Rectal smooth muscle tissue (tissue), 1 donor: ENCODE data around the gene ZG16.
"Not testable (repeated sequence)": the region's sequence is repeated elsewhere in the genome, so short reads cannot be mapped to it uniquely, and the experiment has no call there.

Source experiments
- H3K27ac ChIP-seq: one replicate; pipeline ENCODE4 v1.7.0; 2013; ENCODE audit warnings: low read depth, low read length, inconsistent platforms
- H3K27me3 ChIP-seq: one replicate; pipeline ENCODE4 v1.7.0; 2013; ENCODE audit warnings: low read length; ENCODE audit not compliant: control insufficient read depth, insufficient read depth
- H3K36me3 ChIP-seq: one replicate; pipeline ENCODE4 v1.7.0; 2013; ENCODE audit warnings: low read length; ENCODE audit not compliant: control insufficient read depth, insufficient read depth
- H3K4me1 ChIP-seq: one replicate; pipeline ENCODE4 v1.7.0; 2013; ENCODE audit warnings: low read length; ENCODE audit not compliant: control insufficient read depth, insufficient read depth
- H3K4me3 ChIP-seq: one replicate; pipeline ENCODE4 v1.7.0; 2013; ENCODE audit warnings: low read length
- H3K9ac ChIP-seq: one replicate; pipeline ENCODE4 v1.7.0; 2013; ENCODE audit warnings: low read length

ZG16 gene

GRCh38 chr16:29760567-29761279, 17.3 kb upstream of the ZG16 start:
- Histone ChIP-seq H3K4me3 (no peak overlapping the region), H3K9ac (no peak overlapping the region), H3K27ac (no peak overlapping the region), H3K27me3 (no peaks in the 10 kb centered on the region), H3K4me1 (no peaks in the 10 kb centered on the region), H3K36me3 (no peaks in the 10 kb centered on the region)

- H3K27ac ChIP-seq, H3K4me3 ChIP-seq, H3K36me3 ChIP-seq: not testable (repeated sequence)
Measured at GRCh38 chr16:29761280-29761651, 16.8 kb upstream of the ZG16 start.

GRCh38 chr16:29761882-29762281, 16.2 kb upstream of the ZG16 start:
- Histone ChIP-seq H3K27me3 (no peaks in the 10 kb centered on the region), H3K9ac (no peak overlapping the region), H3K36me3 (no peaks in the 10 kb centered on the region), H3K4me1 (no peaks in the 10 kb centered on the region), H3K27ac (no peak overlapping the region), H3K4me3 (no peak overlapping the region)

More at GRCh38 chr16:29761280-29761651, 16.8 kb upstream of the ZG16 start:
- not testable (repeated sequence) for H3K4me1 ChIP-seq, H3K27me3 ChIP-seq, H3K9ac ChIP-seq

GRCh38 chr16:29763326-29763725, 14.7 kb upstream of the ZG16 start:
- no peaks in the 10 kb centered on the region for H3K4me1 ChIP-seq
- no peak overlapping the region for H3K27ac ChIP-seq
- no peaks in the 10 kb centered on the region for H3K36me3 ChIP-seq
- no peaks in the 10 kb centered on the region for H3K27me3 ChIP-seq
- H3K9ac ChIP-seq = no peak overlapping the region
- no peak overlapping the region for H3K4me3 ChIP-seq

GRCh38 chr16:29765167-29766032, 12.7 kb upstream of the ZG16 start:
- Histone ChIP-seq H3K9ac (no peak overlapping the region), H3K4me1 (no peaks in the 10 kb centered on the region), H3K27me3 (no peaks in the 10 kb centered on the region), H3K27ac (no peak overlapping the region), H3K4me3 (no peak overlapping the region), H3K36me3 (no peaks in the 10 kb centered on the region)

- H3K4me1 ChIP-seq = no peaks in the 10 kb centered on the region
- H3K4me3 ChIP-seq = no peak overlapping the region
- H3K27ac ChIP-seq = no peak overlapping the region
- H3K36me3 ChIP-seq = no peaks in the 10 kb centered on the region
- H3K27me3 ChIP-seq = no peaks in the 10 kb centered on the region
- no peak overlapping the region for H3K9ac ChIP-seq
Measured at GRCh38 chr16:29766571-29766970, 11.5 kb upstream of the ZG16 start.

GRCh38 chr16:29767062-29767461, 11.0 kb upstream of the ZG16 start:
- H3K9ac ChIP-seq = no peak overlapping the region
- H3K27ac ChIP-seq = no peak overlapping the region
- H3K27me3 ChIP-seq = no peaks in the 10 kb centered on the region
- H3K4me1 ChIP-seq = no peaks in the 10 kb centered on the region
- H3K4me3 ChIP-seq = no peak overlapping the region
- no peaks in the 10 kb centered on the region for H3K36me3 ChIP-seq

- Histone ChIP-seq H3K4me1 (no peaks in the 10 kb centered on the region), H3K4me3 (no peak overlapping the region), H3K9ac (no peak overlapping the region), H3K27ac (no peak overlapping the region), H3K27me3 (no peaks in the 10 kb centered on the region), H3K36me3 (no peaks in the 10 kb centered on the region)
Measured at GRCh38 chr16:29769507-29769906, 8.5 kb upstream of the ZG16 start.

- Histone ChIP-seq H3K4me1 (no peaks in the 10 kb centered on the region), H3K27ac (no peak overlapping the region), H3K27me3 (no peaks in the 10 kb centered on the region), H3K9ac (no peak overlapping the region), H3K36me3 (no peaks in the 10 kb centered on the region), H3K4me3 (no peak overlapping the region)
Measured at GRCh38 chr16:29770250-29770929, 7.7 kb upstream of the ZG16 start.

- H3K36me3 ChIP-seq, H3K4me1 ChIP-seq, H3K4me3 ChIP-seq, H3K27ac ChIP-seq, H3K9ac ChIP-seq, H3K27me3 ChIP-seq: not testable (repeated sequence)
Measured at GRCh38 chr16:29772330-29772729, 5.7 kb upstream of the ZG16 start.

GRCh38 chr16:29774730-29775129, 3.3 kb upstream of the ZG16 start:
- H3K27me3 ChIP-seq = no peaks in the 10 kb centered on the region

GRCh38 chr16:29775742-29776408, 2.2 kb upstream of the ZG16 start:
- Histone ChIP-seq H3K4me3 (no peak overlapping the region), H3K27ac (no peak overlapping the region), H3K4me1 (no peaks in the 10 kb centered on the region), H3K36me3 (no peaks in the 10 kb centered on the region), H3K9ac (no peak overlapping the region), H3K27me3 (no peaks in the 10 kb centered on the region)

More at GRCh38 chr16:29774730-29775129, 3.3 kb upstream of the ZG16 start:
- no peaks in the 10 kb centered on the region for H3K36me3 ChIP-seq
- H3K27ac ChIP-seq = no peak overlapping the region
- H3K4me3 ChIP-seq = no peak overlapping the region
- no peak overlapping the region for H3K9ac ChIP-seq
- H3K4me1 ChIP-seq = no peaks in the 10 kb centered on the region
